ENCODE data around the gene FZR1.
"Not testable (repeated sequence)": the region's sequence is repeated elsewhere in the genome, so short reads cannot be mapped to it uniquely, and the experiment has no call there.

Gene FZR1

DNA sequence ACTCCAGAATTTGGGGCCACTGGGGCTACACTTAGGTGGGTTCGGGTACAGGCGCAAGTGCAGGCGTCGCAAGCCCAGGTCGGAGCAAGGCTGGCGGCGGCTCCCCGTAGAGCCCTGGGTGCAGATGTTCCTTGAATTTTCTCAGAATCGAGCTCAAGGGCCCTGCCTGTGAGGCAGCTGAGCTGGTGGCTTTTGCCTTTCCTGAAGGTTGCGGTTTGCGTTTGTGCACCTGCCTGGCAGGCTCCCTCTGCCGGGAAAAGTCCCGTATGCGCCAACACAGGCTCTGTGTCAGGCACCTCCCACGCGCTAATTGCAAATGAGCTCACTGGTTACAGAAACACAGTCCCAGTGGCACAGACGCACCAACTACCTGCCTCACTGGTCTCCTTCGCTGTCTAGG is 11.6 kb upstream of the FZR1 start:
- peak in 2 of 51 donors; percentile 36 to 41 for DNase-seq

DNA sequence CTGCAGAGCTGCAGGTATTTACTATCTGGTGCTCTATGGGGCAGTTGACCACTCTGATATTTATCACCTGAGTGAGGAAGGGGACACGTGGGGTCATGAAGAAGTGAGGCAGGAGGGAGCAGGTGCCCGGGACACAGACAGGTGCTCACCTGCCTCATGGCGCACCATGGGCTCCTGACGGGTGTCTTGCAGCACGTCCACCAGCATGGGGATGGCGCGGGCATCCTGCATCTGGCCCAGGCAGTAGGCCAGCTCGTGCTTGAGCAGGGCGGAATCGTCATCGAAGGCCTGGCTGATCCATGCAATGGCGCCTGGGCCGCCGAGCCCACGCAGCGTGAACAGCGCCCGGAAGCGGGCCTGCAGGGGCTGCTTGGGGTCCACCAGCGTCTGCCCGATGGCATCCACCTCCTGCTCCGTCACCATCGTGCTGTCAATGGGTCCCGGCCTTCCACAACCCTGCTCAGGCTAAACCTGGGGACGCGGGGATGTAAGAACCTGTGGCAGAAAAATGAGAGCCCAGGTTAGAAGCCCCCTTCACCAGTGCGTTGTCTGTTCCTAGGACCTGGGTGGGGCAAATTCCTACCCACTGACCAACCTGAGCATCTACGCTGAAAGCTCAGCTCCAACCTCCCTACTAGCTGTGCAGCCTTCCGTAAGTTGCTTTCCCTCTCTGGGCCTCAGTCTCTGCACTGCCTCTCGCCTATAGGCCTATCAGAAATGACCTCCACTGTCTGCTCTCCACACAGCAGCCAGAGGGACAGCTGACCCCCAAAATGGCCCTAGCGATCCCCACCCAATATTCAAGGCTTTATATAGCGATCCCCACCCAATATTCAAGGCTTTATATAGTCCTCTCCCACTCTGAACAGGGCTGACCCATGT is 9.5 kb upstream of the FZR1 start:
- DNase-seq = no peak

DNA sequence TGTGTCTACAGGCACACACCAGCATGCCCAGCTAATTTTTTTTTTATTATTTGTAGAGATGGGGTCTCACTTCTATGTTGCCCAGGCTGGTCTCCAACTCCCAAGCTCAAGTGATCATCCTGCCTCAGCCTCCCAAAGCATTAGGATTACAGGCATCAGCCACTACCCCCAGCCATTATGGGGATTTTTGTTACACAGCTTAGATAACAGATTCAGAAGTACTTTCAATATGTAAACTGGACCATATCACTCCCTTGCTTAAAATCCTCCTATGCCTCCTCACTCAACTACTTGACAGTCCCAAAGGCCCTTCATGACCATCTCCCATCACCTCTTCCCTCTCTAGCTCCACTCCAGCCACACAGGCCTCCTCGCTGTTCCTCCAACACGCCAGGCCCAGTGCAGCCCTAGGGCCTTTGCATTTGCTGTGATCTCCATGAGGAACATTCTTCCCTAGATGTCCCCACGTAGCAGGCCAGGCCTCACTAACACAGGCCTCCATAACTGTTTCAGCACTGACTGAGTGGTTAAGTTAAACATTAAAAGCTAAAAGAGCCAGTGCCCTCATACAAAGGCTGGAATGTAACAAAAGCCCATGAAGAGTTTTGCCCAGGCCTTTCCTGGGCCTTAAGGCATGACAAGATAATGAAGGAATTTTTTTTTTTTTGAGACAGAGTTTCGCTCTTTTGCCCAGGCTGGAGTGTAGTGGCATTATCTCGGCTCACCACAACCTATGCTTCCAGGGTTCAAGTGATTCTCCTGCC is 8.2 kb upstream of the FZR1 start:
- no peak for DNase-seq

DNA sequence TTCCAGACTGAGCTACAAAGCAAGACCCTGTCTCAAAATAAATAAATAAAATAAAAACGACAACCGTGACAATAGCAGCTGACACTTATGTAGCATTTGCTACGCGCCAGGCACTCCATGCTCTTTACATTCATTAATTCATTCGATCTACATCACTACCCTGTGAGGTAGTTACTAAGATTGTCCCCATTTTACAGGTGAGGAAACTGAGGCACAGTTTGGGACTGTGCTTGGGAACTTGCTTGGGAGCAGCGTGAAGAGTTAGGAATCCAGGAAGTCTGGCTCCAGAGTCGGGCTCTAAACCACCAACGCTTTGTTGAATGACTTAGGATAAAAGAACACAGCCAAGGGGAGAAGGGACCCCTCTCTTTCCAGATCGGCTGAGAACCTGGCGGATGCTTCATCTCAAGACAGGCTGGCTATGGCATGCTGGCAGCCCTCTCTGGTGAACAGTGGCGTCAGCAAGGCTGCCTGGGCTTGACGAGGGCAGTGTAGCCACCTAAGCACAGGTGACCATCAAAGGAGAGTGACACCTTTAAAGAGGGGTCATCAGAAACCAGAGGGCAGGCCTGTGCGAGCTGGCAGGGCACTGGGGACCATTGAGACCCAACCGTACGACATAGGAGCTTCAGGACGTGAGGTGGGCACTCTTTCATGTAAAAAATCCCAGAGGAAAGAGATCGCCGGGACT is 6.2 kb upstream of the FZR1 start:
- no peak for DNase-seq

DNA sequence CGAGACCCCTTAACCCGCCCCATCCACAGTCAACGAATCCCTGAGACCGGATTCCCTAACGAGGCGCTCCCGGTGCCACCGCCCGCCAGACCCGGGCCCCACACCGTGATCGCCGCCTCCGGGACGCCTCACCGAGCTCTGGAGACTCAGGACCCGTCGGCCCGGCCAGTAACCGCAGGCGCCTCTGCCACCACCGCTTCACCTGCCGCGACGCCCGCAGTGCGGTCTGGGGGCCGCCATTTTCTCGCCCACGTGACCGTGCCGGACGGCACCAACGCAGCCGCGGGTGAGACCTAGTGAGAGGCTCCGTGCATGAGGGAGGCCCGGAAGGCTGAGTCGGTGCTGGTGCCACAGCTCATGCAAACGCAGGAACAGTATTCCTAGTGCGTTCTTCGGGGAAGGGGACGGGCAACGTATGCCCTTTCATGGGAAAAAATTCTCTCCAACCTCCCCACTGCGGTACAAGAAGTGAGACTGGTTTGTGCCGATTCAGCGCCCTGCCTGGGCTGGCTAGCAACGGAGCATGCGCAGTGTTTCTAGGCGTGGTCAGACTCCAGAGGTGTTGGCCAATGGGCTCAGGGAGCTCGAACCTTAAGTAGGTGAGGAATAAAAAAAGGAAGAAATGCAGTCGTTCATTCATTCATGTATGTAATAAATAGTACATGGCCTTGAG is 5.5 kb upstream of the FZR1 start, which contains the start of gene DOHH:
Gene DOHH, minus strand, starts transcription at position 246 of the 673 bp plus-strand sequence. CDS start 3,860 bp downstream, outside the sequence.
- DNase-seq = peak; percentile 76 to 99 (median 92)

DNA sequence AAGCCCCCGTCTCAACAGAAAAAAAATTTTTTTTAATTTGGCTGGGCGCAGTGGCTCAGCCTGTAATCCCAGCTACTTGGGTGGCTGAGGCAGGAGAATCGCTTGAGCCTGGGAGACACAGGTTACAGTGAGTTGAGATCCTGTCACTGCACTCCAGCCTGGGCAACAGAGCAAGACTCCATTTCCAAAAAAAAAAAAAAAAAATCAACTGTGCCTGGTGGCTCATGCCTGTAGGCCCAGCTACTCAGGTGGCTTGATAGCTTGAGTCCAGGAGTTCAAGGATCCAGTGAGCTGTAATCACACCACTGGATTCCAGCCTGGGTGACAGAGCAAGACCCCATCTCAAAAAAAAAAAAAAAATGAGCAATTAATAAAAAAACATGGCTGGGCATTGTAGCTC is 4.3 kb upstream of the FZR1 start:
- no peak for DNase-seq

DNA sequence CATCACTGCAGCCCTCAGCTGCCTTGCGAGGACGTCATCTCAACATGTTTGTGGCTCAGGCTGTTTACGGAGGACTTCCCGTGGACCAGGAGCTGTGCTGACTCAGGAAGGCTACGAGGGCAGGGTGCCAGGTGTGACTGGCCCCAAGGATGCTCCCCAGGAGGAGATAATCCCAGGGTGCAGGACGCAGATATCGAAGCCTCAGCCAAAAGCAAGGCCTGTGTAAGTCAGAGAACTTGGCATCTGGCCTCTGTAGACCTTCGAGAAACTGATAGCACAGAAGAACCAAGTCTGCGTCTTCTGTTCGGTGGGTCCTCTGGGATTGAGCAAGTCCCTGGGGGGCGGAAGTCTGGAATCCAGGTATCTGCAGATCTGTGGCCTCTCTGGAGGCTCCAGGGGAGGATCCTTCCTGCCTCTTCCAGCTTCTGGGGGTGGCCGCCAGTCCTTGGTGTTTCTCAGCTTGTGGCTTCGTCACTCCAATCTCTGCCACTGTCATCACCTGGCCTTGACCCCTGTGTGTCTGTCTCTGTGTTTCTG is 3.0 kb upstream of the FZR1 start:
- no peak for DNase-seq

DNA sequence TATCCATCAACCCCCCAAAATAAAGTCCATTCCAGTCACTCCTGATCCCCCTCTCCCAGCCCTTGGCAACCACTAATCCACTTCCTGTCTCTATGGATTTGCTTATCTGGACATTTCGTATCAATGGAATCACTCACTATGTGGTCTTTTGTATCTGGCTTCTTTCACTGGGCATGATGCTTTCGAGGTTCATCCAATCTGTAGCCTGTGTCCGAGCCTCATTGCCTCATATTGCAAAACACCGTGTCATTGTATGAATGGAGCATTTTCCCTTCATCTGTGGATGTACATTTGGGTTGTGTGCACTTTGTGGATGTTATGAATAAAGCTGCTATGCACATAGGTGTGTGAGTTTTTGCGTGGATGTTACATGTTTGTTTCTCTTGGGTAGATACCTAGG is 1.4 kb upstream of the FZR1 start:
- DNase-seq = no peak

DNA sequence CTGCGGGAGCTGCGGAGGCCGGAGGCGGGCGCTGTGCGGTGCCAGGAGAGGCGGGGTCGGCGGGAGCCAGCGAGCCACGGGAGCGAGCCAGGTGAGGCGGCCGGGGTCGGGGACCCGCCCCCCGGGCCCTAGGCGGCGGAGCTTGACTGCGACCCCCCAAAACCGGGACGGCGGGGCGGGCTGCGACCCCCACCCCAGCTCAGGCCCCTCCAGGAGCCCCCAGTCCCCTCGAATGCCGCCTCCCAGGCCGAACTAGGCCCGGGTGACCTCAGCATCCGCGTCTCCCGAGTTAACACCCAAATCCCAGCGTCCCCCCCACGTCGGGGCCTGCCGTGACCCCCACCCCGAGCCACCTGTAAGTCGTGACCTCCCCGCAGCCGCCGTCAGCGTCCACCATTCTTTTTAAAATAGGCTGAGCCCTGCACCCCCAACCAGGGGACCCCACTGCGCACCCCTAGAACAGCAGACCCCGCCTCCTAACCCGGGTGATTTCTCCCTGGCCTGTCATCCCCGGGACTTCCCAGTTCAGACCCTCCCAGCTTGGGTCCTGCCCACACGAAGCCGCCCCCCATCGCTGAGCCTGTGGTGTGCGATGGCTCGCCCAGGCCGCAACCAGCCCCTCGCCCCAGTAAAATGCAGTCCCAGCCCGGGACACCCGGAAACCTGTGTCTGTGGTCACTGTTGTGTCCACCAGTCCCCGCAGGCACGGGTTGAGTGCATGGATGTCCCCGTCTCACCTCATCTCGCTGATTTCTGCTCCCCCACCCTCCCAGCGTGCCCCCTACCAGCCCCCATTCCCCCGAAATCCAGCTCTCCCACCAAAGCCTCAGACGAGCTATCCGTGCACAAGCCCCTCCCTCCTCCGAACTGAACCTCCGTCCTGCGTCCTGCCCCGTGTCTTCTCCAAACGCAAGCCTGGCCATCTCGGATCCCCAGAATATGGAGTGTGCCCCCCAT is 551 bp downstream of the FZR1 start:
- peak in 9 of 51 donors; percentile 9 to 57 (median 41) for DNase-seq

DNA sequence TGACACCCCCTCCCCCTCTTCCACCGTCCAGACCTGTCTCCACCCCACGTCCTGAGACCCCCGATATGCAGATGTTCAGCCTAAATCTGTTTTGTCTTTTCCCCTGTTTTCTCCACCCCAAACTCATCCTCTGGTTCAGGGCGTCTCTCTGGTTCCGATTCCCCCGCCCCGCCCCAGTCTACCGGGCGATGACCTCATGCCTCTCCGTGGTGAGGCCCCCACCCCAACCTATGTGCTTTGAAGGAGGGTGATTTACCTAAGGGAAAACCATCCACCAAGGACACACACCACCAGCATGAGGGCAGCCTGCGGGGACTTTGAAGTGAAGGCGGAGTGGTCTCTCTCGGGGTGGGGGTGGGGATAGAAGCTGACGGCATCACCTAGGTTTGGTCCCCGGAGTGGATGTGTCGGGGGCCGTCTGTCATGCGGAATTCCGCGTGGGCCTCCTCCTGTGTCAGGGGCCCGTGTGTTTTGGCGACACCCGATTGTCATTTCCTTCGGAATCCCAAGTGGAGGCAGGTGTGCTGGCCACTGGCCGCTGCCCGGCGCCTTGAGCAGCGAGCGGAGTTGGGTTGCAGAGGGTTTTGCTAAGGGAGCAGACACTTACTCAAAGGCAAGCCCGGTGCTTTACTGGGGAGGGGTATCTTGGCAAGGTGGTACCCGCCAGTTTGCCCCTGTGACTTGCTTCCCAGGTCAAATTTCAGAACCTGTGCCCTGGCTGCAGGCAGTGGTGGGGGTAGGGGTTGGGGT is 1.4 kb downstream of the FZR1 start:
- DNase-seq = peak in 7 of 51 donors; percentile 3 to 45 (median 32)

DNA sequence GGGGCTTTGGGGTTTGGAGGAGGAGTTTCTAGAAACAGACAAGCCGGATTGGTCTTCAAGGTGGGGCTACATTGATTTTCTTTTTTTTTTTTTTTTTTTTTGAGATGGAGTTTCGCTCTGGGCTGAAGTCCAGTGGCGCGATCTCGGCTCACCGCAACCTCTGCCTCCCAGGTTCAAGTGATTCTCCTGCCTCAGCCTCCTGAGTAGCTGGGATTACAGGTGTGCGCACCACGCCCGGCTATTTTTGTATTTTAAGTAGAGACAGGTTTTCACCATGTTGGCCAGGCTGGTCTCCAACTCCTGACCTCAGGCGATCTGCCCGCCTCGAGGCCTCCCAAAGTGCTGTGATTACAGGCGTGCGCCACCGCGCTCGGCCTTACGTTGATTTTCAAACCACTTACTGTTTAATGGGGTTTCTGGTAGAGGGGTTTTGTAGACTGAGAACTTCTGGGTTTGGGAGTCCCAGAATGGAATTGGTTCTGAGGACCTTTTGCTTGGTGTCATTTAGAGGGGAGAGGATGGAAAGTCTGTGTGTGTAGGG is 2.1 kb downstream of the FZR1 start:
- not testable (repeated sequence) for DNase-seq

DNA sequence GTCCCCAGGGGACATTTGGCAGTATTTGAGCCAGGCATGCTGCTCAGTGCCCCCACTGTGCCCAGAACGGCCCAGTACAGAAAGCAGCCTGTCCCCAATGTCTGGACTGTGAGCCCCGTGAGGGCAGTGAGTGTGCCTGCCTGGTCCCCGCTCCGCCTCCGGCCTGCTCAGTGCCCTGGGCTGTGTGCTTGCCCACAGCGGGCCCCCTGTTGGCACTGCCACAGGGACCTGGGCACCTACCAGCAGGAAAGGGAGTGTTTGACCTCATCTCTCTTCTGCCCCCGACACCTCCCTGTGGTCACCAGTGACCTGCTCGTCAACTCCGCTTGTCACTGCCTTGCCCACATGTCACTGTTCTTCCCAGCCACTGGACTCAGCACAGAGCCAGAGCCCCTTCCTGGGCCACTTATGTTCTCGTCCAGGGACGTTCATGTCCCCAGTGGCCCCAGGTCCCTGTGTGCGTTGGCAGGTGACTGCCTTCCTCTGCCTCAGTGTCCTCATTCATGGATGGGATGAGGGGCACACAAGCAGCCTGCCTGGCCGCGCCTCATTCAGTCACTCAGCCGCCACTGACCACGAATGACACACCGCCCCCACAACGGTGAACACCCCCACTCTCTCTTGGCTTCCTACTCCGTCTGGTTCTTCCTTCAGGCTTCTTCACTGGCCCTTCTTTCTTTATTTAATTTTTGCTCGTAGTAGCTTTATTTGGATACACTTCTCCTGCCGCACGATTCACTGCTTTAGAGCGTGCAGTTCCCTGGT is 2.8 kb downstream of the FZR1 start:
- DNase-seq = peak in 1 of 51 donors; percentile 26

DNA sequence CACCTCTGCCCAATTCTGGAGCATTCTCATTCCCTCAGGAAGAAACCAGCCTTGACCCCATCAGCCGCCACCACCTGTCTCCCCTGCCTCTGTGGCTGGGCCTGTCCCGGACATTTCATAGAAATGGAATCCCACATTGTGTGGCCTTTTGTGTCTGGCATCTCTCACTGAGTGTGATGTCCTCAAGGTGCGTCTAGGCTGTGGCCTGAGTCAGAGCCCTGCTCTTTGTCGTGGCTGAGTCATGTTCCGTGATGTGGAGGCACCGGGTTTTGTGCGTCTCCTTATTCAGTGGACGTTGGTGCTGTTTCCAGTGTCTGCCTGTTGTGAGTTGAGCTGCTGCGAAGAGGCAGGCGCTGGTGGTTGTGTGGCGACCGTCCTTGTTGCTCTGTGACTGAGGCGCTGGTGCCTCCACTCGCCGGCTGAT is 3.5 kb downstream of the FZR1 start:
- DNase-seq = peak in 2 of 51 donors; percentile 6 to 58

DNA sequence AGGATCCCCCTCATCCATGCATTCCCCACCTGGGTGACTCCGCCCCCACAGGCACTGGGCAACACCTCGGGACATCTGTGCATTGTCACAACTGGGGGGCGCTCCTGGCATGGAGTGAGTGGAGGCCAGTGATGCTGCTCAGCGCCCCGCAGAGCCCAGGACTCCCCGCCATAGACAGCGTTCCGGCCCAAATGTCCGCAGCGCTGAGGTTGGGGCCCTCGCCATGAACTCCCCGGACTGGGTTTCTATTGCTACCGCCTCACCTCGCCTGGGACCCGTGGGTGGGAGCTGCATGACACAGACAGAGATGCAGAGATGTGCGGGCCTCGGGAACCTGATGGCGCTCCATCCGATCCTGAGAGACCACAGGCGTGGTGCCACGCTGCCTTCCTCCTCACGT is 4.6 kb downstream of the FZR1 start:
- DNase-seq = no peak

DNA sequence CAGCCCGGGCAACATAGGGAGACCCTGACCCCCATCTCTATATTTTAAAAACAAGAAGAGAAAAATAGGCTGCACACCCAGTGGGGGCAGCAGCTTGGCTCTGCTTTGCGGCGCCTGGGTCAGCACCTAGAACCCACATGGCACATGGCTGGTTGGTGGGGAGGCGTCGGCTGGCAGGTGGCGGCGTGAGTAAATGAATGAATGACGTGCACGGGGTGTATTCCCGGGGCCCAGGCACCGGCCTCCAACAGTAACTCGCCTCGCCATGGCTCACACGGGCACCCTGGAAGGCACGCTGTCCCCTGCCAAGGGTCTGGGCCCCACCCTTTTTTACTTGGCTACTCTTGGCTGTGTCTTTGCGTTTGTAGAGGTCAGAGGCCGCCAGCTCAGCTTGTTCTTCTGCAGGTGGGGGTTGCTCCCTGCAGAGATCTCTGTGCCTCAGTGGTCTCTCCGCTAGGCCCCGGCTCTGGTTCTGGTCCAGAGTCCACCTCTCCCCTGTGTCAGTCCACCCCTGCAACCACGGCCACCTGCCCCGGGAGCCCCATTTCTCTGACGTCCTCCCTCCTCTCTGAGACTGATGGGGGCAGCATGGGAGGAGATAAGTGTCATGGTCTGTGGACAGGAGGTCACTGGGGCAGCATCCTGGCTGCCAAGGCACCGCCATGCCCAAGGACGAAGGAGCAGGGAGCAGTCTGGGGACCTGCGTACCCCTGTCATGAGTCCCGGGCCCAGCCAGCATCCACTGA is 5.6 kb downstream of the FZR1 start:
- DNase-seq = no peak

DNA sequence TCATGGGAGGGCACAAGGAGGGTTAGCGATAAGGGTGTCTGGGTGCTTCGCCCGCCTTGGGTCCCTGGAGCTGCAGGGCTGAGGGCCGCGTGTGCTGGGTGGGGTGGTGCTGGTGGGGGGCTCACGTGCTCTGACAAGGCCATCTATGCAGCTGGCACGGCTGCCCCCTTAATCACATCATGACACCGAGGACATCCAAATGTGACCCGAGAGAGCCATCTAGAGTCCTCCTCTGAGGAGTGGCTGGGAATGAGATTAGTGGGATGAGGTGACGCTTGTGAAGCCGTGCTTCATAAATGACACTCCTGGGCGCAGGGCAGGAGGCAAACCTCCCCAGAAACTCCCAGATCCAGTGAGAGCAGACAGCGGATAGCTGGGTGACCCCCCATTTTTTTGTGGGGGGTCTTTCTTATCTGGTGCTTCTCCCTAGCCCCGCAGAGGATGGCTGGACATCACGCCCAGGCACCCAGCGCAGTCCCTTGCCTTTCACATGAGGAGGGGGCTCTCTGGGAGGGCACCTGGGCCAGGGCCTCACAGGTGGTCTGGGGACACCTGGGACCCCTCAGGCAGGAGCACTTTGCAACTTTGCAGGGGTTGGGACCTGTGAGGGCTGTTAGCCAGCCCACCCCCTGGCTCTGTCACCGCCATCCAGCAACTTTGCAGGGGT is 6.6 kb downstream of the FZR1 start:
- DNase-seq = peak in 10 of 51 donors; percentile 10 to 46 (median 20)

All from hypothalamus (tissue), 51 donors.